BLaER1 treated with 17β-estradiol and CSF1 and Interleukin-3, amounts not matched to agents 10 nM and 100 nM (cell line): Measurements from ENCODE around the gene ANGEL1.

Source experiments
- H3K27ac ChIP-seq, 11 experiments: shearing (Covaris generic); formaldehyde crosslinking; 2 replicates each; pipeline ENCODE4 v1.8.1; 2022
- H3K27me3 ChIP-seq, 11 experiments: shearing (Covaris generic); formaldehyde crosslinking; 2 replicates each; pipeline ENCODE4 v1.8.1; 2022
- H3K36me3 ChIP-seq, 11 experiments: shearing (Covaris generic); formaldehyde crosslinking; 2 replicates each; pipeline ENCODE4 v1.8.1; 2022
- H3K4me1 ChIP-seq, 10 experiments: shearing (Covaris generic); formaldehyde crosslinking; 2 replicates each; pipeline ENCODE4 v1.8.1; 2022
- H3K4me2 ChIP-seq, 11 experiments: shearing (Covaris generic); formaldehyde crosslinking; 2 replicates each; pipeline ENCODE4 v1.8.1; 2022
- H3K4me3 ChIP-seq, 10 experiments: shearing (Covaris generic); formaldehyde crosslinking; 2 replicates each; pipeline ENCODE4 v1.8.1; 2022
- H3K9ac ChIP-seq, 11 experiments: shearing (Covaris generic); formaldehyde crosslinking; 2 replicates each; pipeline ENCODE4 v1.8.1; 2022
- H3K9me3 ChIP-seq, 11 experiments: shearing (Covaris generic); formaldehyde crosslinking; replicated peaks in 1 of 11; 2 replicates each; pipeline ENCODE4 v1.8.1; 2022
- H4K20me1 ChIP-seq, 11 experiments: shearing (Covaris generic); formaldehyde crosslinking; 2 replicates each; pipeline ENCODE4 v1.8.1; 2022
- Cebpa-rat ChIP-seq, 11 experiments: shearing (Covaris generic); IDR thresholded peaks; 2 replicates each; pipeline ENCODE4 v1.8.1; 2022

ANGEL1 gene

DNA sequence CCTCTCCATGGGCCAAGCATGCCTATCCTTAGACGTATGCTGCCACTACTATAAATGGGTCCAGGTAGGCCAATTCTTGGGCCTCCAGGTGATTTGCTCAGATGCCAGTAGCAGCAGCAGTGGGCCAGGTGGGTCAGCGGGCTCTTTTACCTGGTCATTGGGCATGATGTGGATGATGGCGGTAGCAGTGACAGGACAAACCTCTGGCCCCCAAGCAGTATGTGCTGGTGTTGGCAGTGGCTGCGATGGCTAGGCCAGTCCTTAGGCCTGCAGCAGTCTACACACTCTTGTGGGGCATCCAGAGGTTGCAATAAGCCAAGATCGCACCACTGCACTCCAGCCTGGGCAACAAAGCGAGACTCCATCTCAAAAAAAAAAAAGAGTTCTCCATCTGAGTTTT is 70.5 kb downstream of the ANGEL1 start:
- Histone ChIP-seq H3K4me1 (peaks cover 0 to 14% (median 6%) of the 10 kb centered on the region in 10 experiments; a peak in 11 of 20 replicates), H3K9ac (no peak overlapping the region), H3K36me3 (no peaks in the 10 kb centered on the region), H3K27me3 (no peaks in the 10 kb centered on the region), H4K20me1 (no peaks in the 10 kb centered on the region), H3K9me3 (peaks cover 35 to 64% (median 55%) of the 10 kb centered on the region in 11 experiments), H3K4me3 (no peak overlapping the region), H3K4me2 (no peak overlapping the region; a peak in 1 of 22 replicates), H3K27ac (no peak overlapping the region)
- no peak for TF ChIP-seq Cebpa-rat (IDR thresholded peaks at IDR 0.05)

GRCh38 chr14:76741074-76741473 is 71.6 kb downstream of the ANGEL1 start:
- H3K9ac ChIP-seq: no peak overlapping the region
- H3K27ac ChIP-seq: no peak overlapping the region
- H3K36me3 ChIP-seq: no peaks in the 10 kb centered on the region
- no peak for TF ChIP-seq Cebpa-rat (IDR thresholded peaks at IDR 0.05)
- H3K4me1 ChIP-seq: peaks cover 0 to 25% (median 6%) of the 10 kb centered on the region in 10 experiments; a peak in 11 of 20 replicates
- H3K27me3 ChIP-seq: no peaks in the 10 kb centered on the region
- no peak overlapping the region; a peak in 1 of 20 replicates for H3K4me3 ChIP-seq
- H3K4me2 ChIP-seq: no peak overlapping the region
- peaks cover 35 to 68% (median 58%) of the 10 kb centered on the region in 11 experiments for H3K9me3 ChIP-seq
- no peaks in the 10 kb centered on the region for H4K20me1 ChIP-seq
